GM15510 (cell line): Measurements from ENCODE around the gene NLE1.

ENCODE experiments used
- POLR2A ChIP-seq: IDR thresholded peaks from 3 replicates; pipeline ENCODE4 v1.6.1; 2011; ENCODE audit warnings: borderline replicate concordance; ENCODE audit not compliant: insufficient read length; ENCODE audit errors: extremely low read depth

Gene NLE1

DNA sequence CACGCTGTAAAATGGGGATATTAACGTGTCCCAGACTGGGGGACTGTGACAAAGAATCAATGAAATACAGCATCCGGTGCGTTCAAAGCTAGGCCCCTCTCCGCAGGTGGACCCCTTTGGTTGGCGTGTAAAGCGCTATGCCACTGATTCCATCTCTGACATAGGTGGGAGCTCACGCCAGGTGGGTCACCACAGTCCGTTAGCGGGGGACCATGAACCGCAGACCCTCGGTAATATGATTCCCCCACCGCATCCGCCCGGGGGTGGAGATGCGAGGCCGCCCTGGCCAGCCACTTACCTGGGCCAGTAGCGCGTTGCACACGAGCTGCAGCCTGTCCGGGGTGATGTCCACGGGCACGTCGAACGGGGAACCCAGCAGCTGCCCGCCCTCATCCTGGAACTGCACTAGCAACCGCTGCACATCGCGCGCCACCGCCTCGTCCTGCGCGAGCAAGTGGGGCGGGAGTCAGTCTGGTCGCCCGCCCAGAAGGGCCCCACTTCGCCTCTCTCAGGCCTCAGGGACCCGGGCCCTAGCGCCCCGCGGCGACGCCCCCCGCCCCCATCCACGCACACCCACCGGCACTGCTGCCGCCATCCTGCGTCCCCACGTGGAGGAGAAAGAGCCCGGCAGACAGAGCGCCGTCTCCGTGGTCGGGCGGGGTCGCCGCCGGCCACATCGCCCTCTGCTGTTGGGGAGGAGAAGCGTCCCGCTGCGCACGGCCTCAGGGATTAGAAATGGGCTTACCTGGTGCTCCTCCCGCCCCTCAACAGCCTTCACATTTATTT, at the start of gene NLE1:
Gene NLE1, minus strand, starts transcription at position 623 of the 786 bp plus-strand sequence. Its CDS starts 28 bp downstream, at position 595.
- peak; percentile 74 for TF ChIP-seq POLR2A

- TF ChIP-seq POLR2A = no peak
Measured at GRCh38 chr17:35191001-35191695, 49.0 kb upstream of the NLE1 start.

DNA sequence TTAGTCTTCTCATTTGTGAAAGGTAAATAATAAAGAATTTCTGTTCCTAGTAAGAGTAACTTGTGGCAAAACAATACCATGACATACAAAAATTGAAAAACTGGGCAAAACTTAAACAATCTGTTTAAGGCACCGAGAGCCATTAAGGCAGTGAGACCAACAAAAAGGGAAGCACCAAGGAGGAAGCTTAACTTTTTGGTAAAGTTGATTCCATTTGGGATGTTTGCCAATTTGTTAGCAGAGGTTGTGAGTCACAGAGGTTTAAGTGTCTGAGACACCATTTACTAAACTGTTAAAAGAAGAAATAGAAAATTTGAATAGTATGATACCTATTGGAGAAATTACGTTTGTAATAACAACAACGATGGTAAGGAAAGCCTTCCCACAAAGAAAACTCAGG, 47.2 kb upstream of the NLE1 start:
- no peak for TF ChIP-seq POLR2A

GRCh38 chr17:35188111-35188510, 46.0 kb upstream of the NLE1 start:
- no peak for TF ChIP-seq POLR2A

- no peak for TF ChIP-seq POLR2A
Measured at GRCh38 chr17:35187481-35187880, 45.4 kb upstream of the NLE1 start.

- TF ChIP-seq POLR2A = no peak
Measured at GRCh38 chr17:35185849-35186248, 43.7 kb upstream of the NLE1 start.

GRCh38 chr17:35184274-35184673, 42.2 kb upstream of the NLE1 start:
- TF ChIP-seq POLR2A = no peak

DNA sequence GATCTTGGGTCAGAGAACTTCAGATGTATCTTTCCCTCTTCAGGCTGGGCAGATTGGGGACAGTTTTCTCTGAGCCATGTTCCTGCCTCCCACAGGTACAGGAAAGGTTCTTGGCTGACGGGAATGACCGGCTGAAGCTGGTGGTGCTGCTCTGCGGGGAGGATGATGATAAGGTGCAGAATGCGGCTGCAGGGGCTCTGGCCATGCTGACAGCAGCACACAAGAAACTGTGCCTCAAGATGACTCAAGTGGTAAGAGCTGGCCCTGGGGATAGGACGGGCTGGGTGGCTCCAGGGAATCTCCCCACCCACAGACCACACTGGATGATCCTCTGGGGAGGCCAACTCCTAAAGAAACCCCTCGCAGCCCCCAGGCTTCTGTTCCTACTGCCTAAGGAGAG, 41.2 kb upstream of the NLE1 start:
- TF ChIP-seq POLR2A = no peak

DNA sequence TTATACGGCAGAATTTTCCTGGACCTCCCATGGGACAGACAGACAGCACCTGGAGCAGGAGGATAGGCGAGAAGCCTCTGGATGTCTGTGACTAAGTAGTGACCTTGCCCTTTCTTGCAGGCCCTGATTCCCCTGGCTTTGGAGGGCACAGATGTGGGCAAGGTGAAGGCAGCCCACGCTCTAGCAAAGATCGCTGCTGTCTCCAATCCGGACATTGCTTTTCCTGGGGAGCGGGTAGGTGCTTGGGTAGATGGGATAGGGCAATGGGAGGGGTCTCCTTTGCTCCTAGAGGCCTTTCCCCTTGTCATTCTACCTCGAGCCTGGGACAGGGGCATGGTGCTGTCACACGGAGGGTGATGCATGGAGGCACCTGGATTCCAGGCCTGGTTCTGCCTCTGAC, 34.8 kb upstream of the NLE1 start:
- TF ChIP-seq POLR2A = no peak

GRCh38 chr17:35175638-35176415, 33.7 kb upstream of the NLE1 start:
- no peak for TF ChIP-seq POLR2A

- TF ChIP-seq POLR2A = no peak
Measured at GRCh38 chr17:35174835-35175334, 32.8 kb upstream of the NLE1 start.

- no peak for TF ChIP-seq POLR2A
Measured at GRCh38 chr17:35171834-35172233, 29.7 kb upstream of the NLE1 start.

DNA sequence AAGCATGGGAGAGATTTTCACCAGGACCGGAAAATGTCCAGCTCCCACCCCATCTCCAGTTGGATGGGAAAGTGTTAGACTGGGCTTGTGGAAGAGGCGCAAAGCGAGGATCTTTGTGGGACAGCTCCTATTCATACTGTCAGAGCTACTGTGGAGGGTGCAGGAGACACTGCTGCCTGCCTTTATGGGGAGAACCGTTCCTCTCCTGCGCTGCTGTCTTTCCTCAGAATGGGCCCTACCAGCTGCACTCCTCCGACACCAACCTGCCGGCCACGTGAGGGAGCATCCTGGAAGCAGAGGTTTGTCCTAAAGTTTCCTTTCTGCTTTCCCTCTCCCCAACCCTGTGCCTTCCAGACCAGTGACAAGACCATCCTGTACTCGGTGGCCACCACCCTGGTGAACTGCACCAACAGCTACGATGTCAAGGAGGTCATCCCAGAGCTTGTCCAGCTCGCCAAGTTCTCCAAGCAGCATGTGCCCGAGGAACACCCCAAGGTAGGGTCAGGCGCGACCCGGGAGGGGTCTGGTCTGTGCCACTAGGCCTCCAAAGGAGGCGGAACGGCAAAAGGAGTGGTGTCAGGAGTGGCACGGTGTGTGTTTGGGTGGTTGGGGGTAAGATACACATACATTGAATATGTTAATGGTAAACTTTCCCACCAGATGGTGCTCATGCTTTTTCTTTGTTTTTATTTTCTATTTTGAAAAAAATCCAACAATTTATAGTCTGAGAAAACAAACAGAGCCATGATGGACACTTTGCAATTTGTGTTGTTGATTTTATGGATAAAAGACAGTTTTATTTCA, 29.1 kb upstream of the NLE1 start:
- no peak for TF ChIP-seq POLR2A

- TF ChIP-seq POLR2A = no peak
Measured at GRCh38 chr17:35169835-35170363, 27.8 kb upstream of the NLE1 start.
